Trophoblast cell (in vitro differentiated cells and primary cell): ENCODE measurements around the gene CAMK4.
A peak's percentile ranks its signal among the peaks of the same experiment; 100 is the strongest.

Experiments used
- DNase-seq, 2 donors: peaks; one replicate each; pipeline ENCODE4 v3.0.0-alpha.2; 2016
- H2AFZ ChIP-seq: 2 replicates; pipeline ENCODE4 v1.6.1; 2013; ENCODE audit warnings: low read length, moderate library complexity, mild to moderate bottlenecking; ENCODE audit not compliant: insufficient read depth, poor library complexity
- H2AK5ac ChIP-seq: 2 replicates; pipeline ENCODE4 v1.6.1; 2013; ENCODE audit warnings: mild to moderate bottlenecking, low read length
- H2BK120ac ChIP-seq: 2 replicates; pipeline ENCODE4 v1.6.1; 2013; ENCODE audit warnings: low read length, mild to moderate bottlenecking, moderate library complexity; ENCODE audit not compliant: insufficient read depth, poor library complexity
- H2BK12ac ChIP-seq: 2 replicates; pipeline ENCODE4 v1.6.1; 2013; ENCODE audit warnings: mild to moderate bottlenecking, low read length, moderate library complexity
- H2BK5ac ChIP-seq: 2 replicates; pipeline ENCODE4 v1.6.1; 2013; ENCODE audit warnings: low read length, low read depth, moderate library complexity, mild to moderate bottlenecking; ENCODE audit not compliant: poor library complexity
- H3K14ac ChIP-seq: 2 replicates; pipeline ENCODE4 v1.6.1; 2013; ENCODE audit warnings: mild to moderate bottlenecking, low read length
- H3K18ac ChIP-seq: 2 replicates; pipeline ENCODE4 v1.6.1; 2013; ENCODE audit warnings: mild to moderate bottlenecking, low read length
- H3K23ac ChIP-seq: 2 replicates; pipeline ENCODE4 v1.6.1; 2013; ENCODE audit warnings: low read length
- H3K27ac ChIP-seq: 2 replicates; pipeline ENCODE4 v1.5.1; 2013; ENCODE audit warnings: low read depth, mild to moderate bottlenecking, inconsistent platforms, low read length, moderate library complexity
- H3K27me3 ChIP-seq: 2 replicates; pipeline ENCODE4 v1.6.1; 2013; ENCODE audit warnings: inconsistent platforms, mild to moderate bottlenecking, low read length, moderate library complexity; ENCODE audit not compliant: insufficient read depth
- H3K36me3 ChIP-seq, 2 experiments: 1 replicate in 1 of 2; 2 replicates in 1 of 2; pipeline ENCODE4 v1.6.1; 2013; ENCODE audit warnings: low read length in 2 of 2, mild to moderate bottlenecking in 2 of 2, moderate library complexity in 1 of 2; ENCODE audit not compliant: insufficient read depth in 2 of 2, control insufficient read depth in 1 of 2
- H3K4ac ChIP-seq: 2 replicates; pipeline ENCODE4 v1.6.1; 2013; ENCODE audit warnings: low read depth, mild to moderate bottlenecking, low read length, moderate library complexity
- H3K4me1 ChIP-seq, 2 experiments: 1 replicate in 1 of 2; 2 replicates in 1 of 2; pipeline ENCODE4 v1.6.1; 2013; ENCODE audit warnings: low read length in 2 of 2, mild to moderate bottlenecking in 2 of 2, moderate library complexity in 1 of 2; ENCODE audit not compliant: insufficient read depth in 2 of 2, control insufficient read depth in 1 of 2
- H3K4me2 ChIP-seq: 2 replicates; pipeline ENCODE4 v1.6.1; 2013; ENCODE audit warnings: inconsistent platforms, mild to moderate bottlenecking, low read length, moderate library complexity
- H3K4me3 ChIP-seq: 2 replicates; pipeline ENCODE4 v1.5.1; 2013; ENCODE audit warnings: mild to moderate bottlenecking, low read depth, low read length, inconsistent platforms
- H3K79me1 ChIP-seq: one replicate; pipeline ENCODE4 v1.6.1; 2013; ENCODE audit warnings: low read length
- H3K79me2 ChIP-seq: 2 replicates; pipeline ENCODE4 v1.6.1; 2013; ENCODE audit warnings: low read length, mild to moderate bottlenecking; ENCODE audit not compliant: control insufficient read depth, insufficient read depth, poor library complexity
- H3K9ac ChIP-seq: 2 replicates; pipeline ENCODE4 v1.6.1; 2013; ENCODE audit warnings: mild to moderate bottlenecking, low read length
- H3K9me3 ChIP-seq: 2 replicates; pipeline ENCODE4 v1.6.1; 2013; ENCODE audit warnings: low read depth, mild to moderate bottlenecking, control low read depth, inconsistent platforms, low read length; ENCODE audit not compliant: insufficient read depth
- H4K12ac ChIP-seq: 2 replicates; pipeline ENCODE4 v1.6.1; 2013; ENCODE audit warnings: low read depth, mild to moderate bottlenecking, low read length, moderate library complexity
- H4K8ac ChIP-seq: 2 replicates; pipeline ENCODE4 v1.6.1; 2013; ENCODE audit warnings: low read depth, mild to moderate bottlenecking, low read length, moderate library complexity
- H4K91ac ChIP-seq: one replicate; pipeline ENCODE4 v1.6.1; 2013; ENCODE audit warnings: low read depth, mild to moderate bottlenecking, low read length, moderate library complexity
- WGBS: extraction: QIAGEN DNeasy Blood & Tissue Kit; methylation state at CpG from one replicate; pipeline ENCODE4 v1.1.7; 2013; ENCODE audit warnings: missing lambda C conversion rate; ENCODE audit not compliant: insufficient read length, insufficient coverage; ENCODE audit errors: extremely low coverage; 5-methylcytosine and 5-hydroxymethylcytosine counted together

CAMK4 gene

GRCh38 chr5:111412593-111412992 is 188.4 kb downstream of the CAMK4 start:
- Histone ChIP-seq H3K36me3 (no peaks in the 10 kb centered on the region), H3K79me1 (no peaks in the 10 kb centered on the region)

GRCh38 chr5:111415053-111415452 is 190.9 kb downstream of the CAMK4 start:
- H3K14ac ChIP-seq, result no peak overlapping the region
- H3K4me3 ChIP-seq, result no peak overlapping the region
- no peak overlapping the region for H3K9ac ChIP-seq
- H4K12ac ChIP-seq, result no peak overlapping the region
- no peaks in the 10 kb centered on the region for H3K27me3 ChIP-seq
- no peak overlapping the region for H2BK5ac ChIP-seq
- peak in 1 of 2 donors; percentile 8 for DNase-seq
- H3K27ac ChIP-seq, result no peak overlapping the region
- H3K36me3 ChIP-seq, result no peaks in the 10 kb centered on the region
- no peaks in the 10 kb centered on the region for H3K79me1 ChIP-seq
- H3K23ac ChIP-seq, result no peak overlapping the region
- H3K4me1 ChIP-seq, result no peaks in the 10 kb centered on the region
- H2AFZ ChIP-seq, result no peak overlapping the region
- H2AK5ac ChIP-seq, result no peak overlapping the region
- no peak overlapping the region for H3K4me2 ChIP-seq
- no peaks in the 10 kb centered on the region for H3K79me2 ChIP-seq
- H3K4ac ChIP-seq, result no peak overlapping the region
- WGBS, result no CpG with 5 or more reads among the region's 3 CpGs
- H3K9me3 ChIP-seq, result no peaks in the 10 kb centered on the region
- H3K18ac ChIP-seq, result no peak overlapping the region
- H2BK120ac ChIP-seq, result no peak overlapping the region
- H4K91ac ChIP-seq, result no peak overlapping the region
- H4K8ac ChIP-seq, result no peak overlapping the region
- no peak overlapping the region for H2BK12ac ChIP-seq

More at GRCh38 chr5:111412593-111412992, 188.4 kb downstream of the CAMK4 start:
- Histone ChIP-seq H3K27ac (no peak overlapping the region), H4K91ac (no peak overlapping the region), H3K79me2 (no peaks in the 10 kb centered on the region), H3K18ac (no peak overlapping the region), H2AK5ac (no peak overlapping the region), H2BK5ac (no peak overlapping the region), H4K12ac (no peak overlapping the region), H3K4me1 (no peaks in the 10 kb centered on the region), H4K8ac (no peak overlapping the region), H3K4me2 (no peak overlapping the region), H2AFZ (no peak overlapping the region), H3K4ac (no peak overlapping the region), H3K27me3 (no peaks in the 10 kb centered on the region), H3K4me3 (no peak overlapping the region), H2BK120ac (no peak overlapping the region), H3K9me3 (peaks cover 2% of the 10 kb centered on the region), H3K23ac (no peak overlapping the region), H3K9ac (peak overlapping the region; percentile 27), H2BK12ac (no peak overlapping the region), H3K14ac (no peak overlapping the region)
- no CpG with 5 or more reads among the region's 2 CpGs for WGBS
- no peak for DNase-seq

GRCh38 chr5:111422245-111422644 is 198.1 kb downstream of the CAMK4 start:
- DNase-seq, result no peak
- Histone ChIP-seq H3K18ac (no peak overlapping the region), H2BK5ac (no peak overlapping the region), H3K4me1 (no peaks in the 10 kb centered on the region), H4K8ac (no peak overlapping the region), H3K23ac (no peak overlapping the region), H3K14ac (no peak overlapping the region), H2AK5ac (no peak overlapping the region), H2AFZ (no peak overlapping the region), H3K27ac (no peak overlapping the region), H3K4ac (no peak overlapping the region), H3K4me3 (no peak overlapping the region), H2BK12ac (no peak overlapping the region), H4K12ac (no peak overlapping the region), H3K79me1 (no peaks in the 10 kb centered on the region), H3K9ac (no peak overlapping the region), H3K4me2 (no peak overlapping the region), H3K9me3 (no peaks in the 10 kb centered on the region), H3K36me3 (no peaks in the 10 kb centered on the region), H3K27me3 (no peaks in the 10 kb centered on the region), H2BK120ac (no peak overlapping the region), H3K79me2 (no peaks in the 10 kb centered on the region), H4K91ac (no peak overlapping the region)
- no CpG with 5 or more reads among the region's 2 CpGs for whole genome bisulfite sequencing

- H2AK5ac ChIP-seq, result no peak overlapping the region
- H2BK120ac ChIP-seq, result no peak overlapping the region
- no peaks in the 10 kb centered on the region for H3K36me3 ChIP-seq
- H3K4ac ChIP-seq, result no peak overlapping the region
- no peaks in the 10 kb centered on the region for H3K79me1 ChIP-seq
- H3K23ac ChIP-seq, result no peak overlapping the region
- no peak for DNase-seq
- no peak overlapping the region for H2BK12ac ChIP-seq
- WGBS, result no CpG with 5 or more reads among the region's 4 CpGs
- no peak overlapping the region for H2AFZ ChIP-seq
- H3K4me1 ChIP-seq, result no peaks in the 10 kb centered on the region
- H3K4me3 ChIP-seq, result no peak overlapping the region
- H3K27ac ChIP-seq, result no peak overlapping the region
- H3K4me2 ChIP-seq, result no peak overlapping the region
- no peaks in the 10 kb centered on the region for H3K79me2 ChIP-seq
- H4K8ac ChIP-seq, result no peak overlapping the region
- H3K18ac ChIP-seq, result no peak overlapping the region
- no peak overlapping the region for H3K9ac ChIP-seq
- H2BK5ac ChIP-seq, result no peak overlapping the region
- H3K9me3 ChIP-seq, result no peaks in the 10 kb centered on the region
- no peak overlapping the region for H4K91ac ChIP-seq
- no peaks in the 10 kb centered on the region for H3K27me3 ChIP-seq
- no peak overlapping the region for H3K14ac ChIP-seq
- H4K12ac ChIP-seq, result no peak overlapping the region
Measured at GRCh38 chr5:111422747-111423720, 198.8 kb downstream of the CAMK4 start.
